HepG2 (cell line): ENCODE results near the gene ZNF20. TPM values are rescaled to one million over a fixed set of nuclear protein-coding genes. Genes with fewer than 3 reads are reported as not detected.

Experiments
- ATAC-seq: fragments of 200-7000 bp; cut with Tn5 transposase; 3 replicates; pipeline ENCODE4 v1.9.1; 2020; ENCODE audit warnings: mild to moderate bottlenecking, moderate library complexity
- BruUV-seq: library from RNA; stranded (reverse); fragments of 400-500 nt; replicated peaks from 2 replicates; lab custom pipeline; 2021; lab: Mats Ljungman, UMichigan
- CTCF ChIA-PET: fragments of 300-600 bp; formaldehyde crosslinking; extraction: SDS; loops from one replicate; lab custom pipeline; 2021; ENCODE audit warnings: low total read pairs, inconsistent platforms, low intra/inter-chr PET ratio; lab: Yijun Ruan, JAX
- POLR2A ChIA-PET: fragments of 350-600 bp; sonication (Branson Sonifier 250); formaldehyde crosslinking; loops from one replicate; lab custom pipeline; 2020; ENCODE audit warnings: antibody characterized with exemption, inconsistent platforms; lab: Yijun Ruan, JAX
- DNase-seq: peaks from one replicate; pipeline ENCODE4 v3.0.0-alpha.2; 2015; ENCODE audit warnings: low spot score
- FAIRE-seq: peaks from 3 replicates; lab custom pipeline; 2011; peaks lifted over from hg19 to GRCh38; lab: Jason Lieb, UNC
- H2AFZ ChIP-seq: one replicate; pipeline ENCODE4 v1.6.1; 2011; ENCODE audit warnings: low read length, inconsistent platforms
- H3K27ac ChIP-seq: fragments of 300-600 bp; 3 replicates; pipeline ENCODE4 v1.8.0; 2011; ENCODE audit warnings: mixed run types, mild to moderate bottlenecking, mixed read lengths, low read length, inconsistent platforms; ENCODE audit not compliant: insufficient read depth; ENCODE audit errors: extremely low read length
- H3K27me3 ChIP-seq, 2 experiments: fragments of 200-600 bp in 1 of 2; 2 replicates in 1 of 2; 3 replicates in 1 of 2; pipeline versions ENCODE4 v1.6.0 to v1.8.0; 2011; ENCODE audit warnings: low read length in 2 of 2, mild to moderate bottlenecking in 2 of 2, moderate library complexity in 2 of 2, inconsistent platforms in 1 of 2; ENCODE audit not compliant: insufficient read depth in 2 of 2, control insufficient read depth in 1 of 2
- H3K36me3 ChIP-seq, 2 experiments: fragments of 200-600 bp in 1 of 2; replicated peaks in 1 of 2; 2 replicates in 1 of 2; 3 replicates in 1 of 2; pipeline versions ENCODE4 v1.5.1 to v1.8.0; 2011; ENCODE audit warnings: low read length in 2 of 2, inconsistent platforms in 1 of 2; ENCODE audit not compliant: insufficient read depth in 2 of 2, control insufficient read depth in 1 of 2
- H3K4me1 ChIP-seq: 2 replicates; pipeline ENCODE4 v1.5.1; 2012; ENCODE audit warnings: low read length, inconsistent platforms; ENCODE audit not compliant: insufficient read depth
- H3K4me2 ChIP-seq: 2 replicates; pipeline ENCODE4 v1.6.0; 2011; ENCODE audit warnings: low read depth, low read length, inconsistent platforms
- H3K4me3 ChIP-seq, 3 experiments: fragments of 200-600 bp in 1 of 3; sonication (generic), shearing (Covaris generic) in 1 of 3; replicated peaks in 1 of 3; 2 replicates each; pipeline ENCODE4 v1.5.1; 2011 to 2016; ENCODE audit warnings: low read length in 3 of 3, inconsistent platforms in 2 of 3, low read depth in 2 of 3, mild to moderate bottlenecking in 2 of 3, control low read depth in 1 of 3, mixed read lengths in 1 of 3; ENCODE audit not compliant: insufficient read depth in 1 of 3
- H3K79me2 ChIP-seq: one replicate; pipeline ENCODE4 v1.6.1; 2011; ENCODE audit warnings: low read length, inconsistent platforms; ENCODE audit not compliant: insufficient read depth
- H3K9ac ChIP-seq: 2 replicates; pipeline ENCODE4 v1.6.0; 2011; ENCODE audit warnings: mild to moderate bottlenecking, low read depth, low read length, inconsistent platforms; ENCODE audit not compliant: insufficient read depth
- H3K9me3 ChIP-seq: 2 replicates; pipeline ENCODE4 v1.5.1; 2012; ENCODE audit warnings: mild to moderate bottlenecking, low read length
- H4K20me1 ChIP-seq: 2 replicates; pipeline ENCODE4 v1.6.0; 2011; ENCODE audit warnings: inconsistent platforms, mild to moderate bottlenecking, low read length, moderate library complexity; ENCODE audit not compliant: insufficient read depth
- HMGA1 ChIP-seq: sonication (generic); formaldehyde crosslinking; conservative IDR thresholded peaks from 2 replicates; pipeline ENCODE4 v1.4.0; 2020; ENCODE audit warnings: missing genetic modification reagents
- SIN3B ChIP-seq: fragments of 150-350 bp; IDR thresholded peaks from 2 replicates; pipeline ENCODE4 v1.6.1; 2014; ENCODE audit warnings: low read length
- ZNF12 ChIP-seq: sonication (generic); formaldehyde crosslinking; IDR thresholded peaks from 2 replicates; pipeline ENCODE4 v1.5.0; 2020; ENCODE audit warnings: missing genetic modification reagents
- ZNF703 ChIP-seq: sonication (generic); formaldehyde crosslinking; IDR thresholded peaks from 2 replicates; pipeline ENCODE4 v1.5.1; 2020; ENCODE audit warnings: missing genetic modification reagents, mild to moderate bottlenecking, moderate library complexity, borderline replicate concordance
- WGBS: methylation state at CpG from one replicate; pipeline ENCODE4 v1.1.6; 2017; ENCODE audit warnings: low lambda C conversion rate; 5-methylcytosine and 5-hydroxymethylcytosine counted together
- in situ Hi-C: cut with HindIII; loops from 2 replicates; pipeline ENCODE4 v1.10.0; 2017; ENCODE audit warnings: low pct_unique_long_range_greater_than_20kb; ENCODE audit not compliant: extremely low pct_ligation_motif_present
- intact Hi-C: fragments of 100-400 bp; cut with micrococcal nuclease; formaldehyde crosslinking; loops from one replicate; pipeline ENCODE4 v1.10.0; 2022; ENCODE audit not compliant: unreplicated experiment
- polyA plus RNA-seq, 8 experiments: library from polyadenylated mRNA; depleted of rRNA in 3 of 8; stranded (reverse) in 7 of 8; unstranded in 1 of 8; fragments of >200 nt; fragmentation: Illumina TruSeq in 4 of 8; extraction: Trizol in 4 of 8; gene quantifications; 2 replicates each; pipeline versions ENCODE4 v1.2.1 to v1.2.3, GENCODE V29; 2011 to 2016; ENCODE audit warnings: low read depth in 4 of 8, missing spikeins in 1 of 8, mixed read lengths in 1 of 8; ENCODE audit not compliant: insufficient read depth in 1 of 8
- total RNA-seq, 5 experiments: library from RNA; depleted of rRNA; stranded (reverse); fragments of >200 nt; fragmentation: Illumina TruSeq; extraction: Trizol; gene quantifications; 2 replicates each; pipeline ENCODE4 v1.2.3, GENCODE V29; 2016; ENCODE audit warnings: low read depth in 1 of 5
- TF ChIP-seq, protein P1 (sequence below): sonication (generic); formaldehyde crosslinking; IDR thresholded peaks from 2 replicates; pipeline ENCODE4 v1.5.1; 2020; ENCODE audit warnings: mild to moderate bottlenecking, missing genetic modification reagents

The ZNF20 gene
- total and polyA plus RNA-seq, 2 of the 13 experiments (the other 11 are each of a cell fraction or from before 2014, with no cell fraction given) = 1.6 to 8.0 TPM

DNA sequence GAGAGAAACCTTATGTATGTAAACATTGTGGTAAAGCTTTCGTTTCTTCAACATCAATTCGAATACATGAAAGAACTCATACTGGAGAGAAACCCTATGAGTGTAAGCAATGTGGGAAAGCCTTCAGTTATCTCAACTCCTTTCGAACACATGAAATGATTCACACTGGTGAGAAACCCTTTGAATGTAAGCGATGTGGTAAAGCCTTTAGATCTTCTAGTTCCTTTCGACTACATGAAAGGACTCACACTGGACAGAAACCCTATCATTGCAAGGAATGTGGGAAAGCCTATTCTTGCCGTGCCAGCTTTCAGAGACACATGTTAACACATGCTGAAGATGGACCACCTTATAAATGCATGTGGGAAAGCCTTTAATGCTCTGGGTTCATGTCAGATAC, 47.5 kb upstream of the ZNF20 start (continued):
- TF ChIP-seq, protein P1, sequence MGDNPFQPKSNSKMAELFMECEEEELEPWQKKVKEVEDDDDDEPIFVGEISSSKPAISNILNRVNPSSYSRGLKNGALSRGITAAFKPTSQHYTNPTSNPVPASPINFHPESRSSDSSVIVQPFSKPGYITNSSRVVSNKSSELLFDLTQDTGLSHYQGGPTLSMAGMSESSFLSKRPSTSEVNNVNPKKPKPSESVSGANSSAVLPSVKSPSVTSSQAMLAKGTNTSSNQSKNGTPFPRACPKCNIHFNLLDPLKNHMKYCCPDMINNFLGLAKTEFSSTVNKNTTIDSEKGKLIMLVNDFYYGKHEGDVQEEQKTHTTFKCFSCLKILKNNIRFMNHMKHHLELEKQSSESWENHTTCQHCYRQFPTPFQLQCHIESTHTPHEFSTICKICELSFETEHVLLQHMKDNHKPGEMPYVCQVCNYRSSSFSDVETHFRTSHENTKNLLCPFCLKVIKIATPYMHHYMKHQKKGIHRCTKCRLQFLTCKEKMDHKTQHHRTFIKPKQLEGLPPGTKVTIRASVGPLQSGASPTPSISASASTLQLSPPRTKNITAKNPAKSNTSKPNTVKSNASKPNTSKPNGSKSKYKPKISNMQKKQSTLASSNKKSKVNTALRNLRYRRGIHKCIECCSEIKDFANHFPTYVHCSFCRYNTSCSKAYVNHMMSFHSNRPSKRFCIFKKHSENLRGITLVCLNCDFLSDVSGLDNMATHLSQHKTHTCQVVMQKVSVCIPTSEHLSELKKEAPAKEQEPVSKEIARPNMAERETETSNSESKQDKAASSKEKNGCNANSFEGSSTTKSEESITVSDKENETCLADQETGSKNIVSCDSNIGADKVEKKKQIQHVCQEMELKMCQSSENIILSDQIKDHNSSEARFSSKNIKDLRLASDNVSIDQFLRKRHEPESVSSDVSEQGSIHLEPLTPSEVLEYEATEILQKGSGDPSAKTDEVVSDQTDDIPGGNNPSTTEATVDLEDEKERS (CRISPR knock-in tag) = no peak
- TF ChIP-seq SIN3B = no peak

DNA sequence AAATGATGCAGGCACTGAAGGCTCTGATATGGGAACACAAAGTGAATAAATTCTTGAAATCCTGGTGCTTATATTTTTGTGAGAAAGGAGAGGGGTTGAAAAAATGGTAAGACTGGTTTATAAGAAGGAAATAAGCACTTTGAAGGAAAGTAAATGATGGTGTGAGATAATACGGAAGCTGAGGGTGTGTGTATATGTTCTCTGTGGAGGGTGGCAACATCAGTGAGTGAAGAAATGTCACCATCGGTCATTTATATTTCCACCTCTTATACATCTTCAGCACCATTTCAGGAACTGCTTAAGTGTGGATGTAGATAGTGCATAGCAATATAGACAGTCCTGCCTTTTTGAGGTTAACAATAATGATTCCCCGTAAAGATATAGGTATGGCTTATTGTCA, 40.2 kb upstream of the ZNF20 start:
- CTCF ChIA-PET = no interaction called here
- Histone ChIP-seq H3K9me3 (peaks cover 10% of the 10 kb centered on the region; the same call in 1 of the 2 replicates), H3K4me2 (no peak overlapping the region), H3K27ac (no peak overlapping the region), H2AFZ (no peak overlapping the region), H3K36me3 (peaks cover 0 to 3% of the 10 kb centered on the region in 2 experiments; a peak in 2 of 5 replicates), H3K9ac (no peak overlapping the region), H3K4me3 (no peak overlapping the region), H3K79me2 (peaks cover 21% of the 10 kb centered on the region), H4K20me1 (no peaks in the 10 kb centered on the region), H3K4me1 (peaks cover 10% of the 10 kb centered on the region), H3K27me3 (no peaks in the 10 kb centered on the region)
- 97% methylated on average over 3 of the region's 3 CpGs for WGBS
- FAIRE-seq (no peak), ATAC-seq (no peak), DNase-seq (no peak)
- POLR2A ChIA-PET = no interaction called here
- BruUV-seq = no TSS peak
- intact Hi-C loops = no loop called here
- in situ Hi-C loops = no loop called here
- no peak for TF ChIP-seq ZNF12 (CRISPR knock-in tag)
- no peak for TF ChIP-seq HMGA1 (CRISPR knock-in tag)
- no peak for TF ChIP-seq ZNF703 (CRISPR knock-in tag)
